Large intestine (tissue), 3 donors: ENCODE measurements around the gene ZNF286A. TPM values are rescaled to one million over a fixed set of nuclear protein-coding genes. Genes with fewer than 3 reads are reported as not detected.
"Not testable (repeated sequence)": the region's sequence is repeated elsewhere in the genome, so short reads cannot be mapped to it uniquely, and the experiment has no call there.

Experiments used
- DNase-seq, 2 donors: peaks; one replicate each; pipeline versions ENCODE4 v3.0.0 to v3.0.0-alpha.2; 2013
- H3K27ac ChIP-seq: one replicate; pipeline ENCODE4 v1.5.1; 2013; ENCODE audit warnings: low read length
- H3K27me3 ChIP-seq: 2 replicates; pipeline ENCODE4 v1.6.1; 2013; ENCODE audit warnings: low read length; ENCODE audit not compliant: control insufficient read depth, insufficient read depth
- H3K36me3 ChIP-seq: 2 replicates; pipeline ENCODE4 v1.6.1; 2013; ENCODE audit warnings: low read length; ENCODE audit not compliant: control insufficient read depth, insufficient read depth
- H3K4me1 ChIP-seq: one replicate; pipeline ENCODE4 v1.6.1; 2013; ENCODE audit warnings: low read length; ENCODE audit not compliant: control insufficient read depth, insufficient read depth
- H3K4me3 ChIP-seq: one replicate; pipeline ENCODE4 v1.5.1; 2013; ENCODE audit warnings: low read length
- H3K9me3 ChIP-seq: one replicate; pipeline ENCODE4 v1.6.1; 2013; ENCODE audit warnings: mild to moderate bottlenecking, low read depth, low read length, moderate library complexity; ENCODE audit not compliant: control insufficient read depth
- WGBS: methylation state at CpG from one replicate; pipeline ENCODE4 v1.1.5; 2013; ENCODE audit warnings: low lambda C conversion rate; ENCODE audit not compliant: insufficient coverage; 5-methylcytosine and 5-hydroxymethylcytosine counted together
- polyA plus RNA-seq: library from polyadenylated mRNA; unstranded; fragments of 120-200 nt; gene quantifications from one replicate; pipeline ENCODE4 v1.2.1, GENCODE V29; 2013

The ZNF286A gene
- polyA plus RNA-seq, 1 donor, result 18.1 TPM

GRCh38 chr17:15768865-15769533 is 69.4 kb downstream of the ZNF286A start:
- H3K4me1 ChIP-seq, H3K27ac ChIP-seq, H3K9me3 ChIP-seq, H3K27me3 ChIP-seq, DNase-seq, H3K4me3 ChIP-seq, H3K36me3 ChIP-seq: not testable (repeated sequence)
- WGBS, result no CpG with 5 or more reads among the region's 14 CpGs

Other genes with a start within 250 kb of the ZNF286A start
- 29.3 TPM for gene CDRT4, start 232.1 kb upstream of the ZNF286A start, polyA plus RNA-seq
- gene TVP23C, start 136.3 kb upstream of the ZNF286A start, polyA plus RNA-seq, result 13.4 TPM
- gene FBXW10B, start 80.0 kb upstream of the ZNF286A start, polyA plus RNA-seq, result 1.9 TPM
- 33.5 TPM for gene TRIM16, start 15.4 kb upstream of the ZNF286A start, polyA plus RNA-seq
- 0.28 TPM for gene TBC1D26, start 32.5 kb downstream of the ZNF286A start, polyA plus RNA-seq
- gene ADORA2B, start 245.4 kb downstream of the ZNF286A start, polyA plus RNA-seq, result 4.4 TPM